22Rv1 (cell line): ENCODE data around the gene ADAMTS2.

Source experiments
- H3K27ac ChIP-seq: fragments of 450-650 bp; 2 replicates; pipeline ENCODE4 v1.5.1; 2017
- ZFX ChIP-seq: fragments of 450-650 bp; IDR thresholded peaks from 2 replicates; pipeline ENCODE4 v1.6.1; 2017; ENCODE audit warnings: antibody characterized with exemption, borderline replicate concordance
- TF ChIP-seq, protein P1 (sequence below): fragments of 450-650 bp; IDR thresholded peaks from 2 replicates; pipeline ENCODE4 v1.5.1; 2017; ENCODE audit warnings: mild to moderate bottlenecking

The ADAMTS2 gene

DNA sequence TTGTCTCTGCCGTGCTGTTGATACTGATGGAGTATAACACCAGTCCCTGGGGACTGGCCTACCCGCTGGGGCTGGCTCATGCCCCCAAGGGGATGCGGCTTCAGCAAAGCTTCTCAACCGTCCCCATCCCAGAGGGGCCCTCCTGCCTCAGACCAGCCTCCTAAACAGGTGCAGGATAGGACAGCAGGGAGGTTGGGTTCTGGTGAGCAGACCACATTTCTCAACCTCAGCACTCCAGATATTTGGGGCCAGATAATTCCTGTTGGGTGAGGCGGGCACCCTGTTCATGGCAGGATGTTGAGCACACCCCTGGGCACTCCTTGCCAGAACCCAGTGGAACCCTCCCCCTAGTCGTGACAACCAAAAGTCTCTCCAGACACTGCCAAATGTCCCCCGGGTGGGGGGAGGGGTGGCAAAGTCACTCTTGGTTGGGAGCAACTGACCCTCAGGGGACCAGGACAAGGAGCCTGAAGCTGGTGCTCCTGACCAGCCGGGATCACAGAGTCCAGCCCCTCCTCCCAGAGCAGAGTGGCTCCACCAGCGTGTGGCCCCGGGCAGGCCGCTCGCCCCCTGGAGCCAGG lies 177.3 kb downstream of the ADAMTS2 start:
- TF ChIP-seq ZFX: no peak
- TF ChIP-seq, protein P1, sequence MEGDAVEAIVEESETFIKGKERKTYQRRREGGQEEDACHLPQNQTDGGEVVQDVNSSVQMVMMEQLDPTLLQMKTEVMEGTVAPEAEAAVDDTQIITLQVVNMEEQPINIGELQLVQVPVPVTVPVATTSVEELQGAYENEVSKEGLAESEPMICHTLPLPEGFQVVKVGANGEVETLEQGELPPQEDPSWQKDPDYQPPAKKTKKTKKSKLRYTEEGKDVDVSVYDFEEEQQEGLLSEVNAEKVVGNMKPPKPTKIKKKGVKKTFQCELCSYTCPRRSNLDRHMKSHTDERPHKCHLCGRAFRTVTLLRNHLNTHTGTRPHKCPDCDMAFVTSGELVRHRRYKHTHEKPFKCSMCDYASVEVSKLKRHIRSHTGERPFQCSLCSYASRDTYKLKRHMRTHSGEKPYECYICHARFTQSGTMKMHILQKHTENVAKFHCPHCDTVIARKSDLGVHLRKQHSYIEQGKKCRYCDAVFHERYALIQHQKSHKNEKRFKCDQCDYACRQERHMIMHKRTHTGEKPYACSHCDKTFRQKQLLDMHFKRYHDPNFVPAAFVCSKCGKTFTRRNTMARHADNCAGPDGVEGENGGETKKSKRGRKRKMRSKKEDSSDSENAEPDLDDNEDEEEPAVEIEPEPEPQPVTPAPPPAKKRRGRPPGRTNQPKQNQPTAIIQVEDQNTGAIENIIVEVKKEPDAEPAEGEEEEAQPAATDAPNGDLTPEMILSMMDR: no peak

DNA sequence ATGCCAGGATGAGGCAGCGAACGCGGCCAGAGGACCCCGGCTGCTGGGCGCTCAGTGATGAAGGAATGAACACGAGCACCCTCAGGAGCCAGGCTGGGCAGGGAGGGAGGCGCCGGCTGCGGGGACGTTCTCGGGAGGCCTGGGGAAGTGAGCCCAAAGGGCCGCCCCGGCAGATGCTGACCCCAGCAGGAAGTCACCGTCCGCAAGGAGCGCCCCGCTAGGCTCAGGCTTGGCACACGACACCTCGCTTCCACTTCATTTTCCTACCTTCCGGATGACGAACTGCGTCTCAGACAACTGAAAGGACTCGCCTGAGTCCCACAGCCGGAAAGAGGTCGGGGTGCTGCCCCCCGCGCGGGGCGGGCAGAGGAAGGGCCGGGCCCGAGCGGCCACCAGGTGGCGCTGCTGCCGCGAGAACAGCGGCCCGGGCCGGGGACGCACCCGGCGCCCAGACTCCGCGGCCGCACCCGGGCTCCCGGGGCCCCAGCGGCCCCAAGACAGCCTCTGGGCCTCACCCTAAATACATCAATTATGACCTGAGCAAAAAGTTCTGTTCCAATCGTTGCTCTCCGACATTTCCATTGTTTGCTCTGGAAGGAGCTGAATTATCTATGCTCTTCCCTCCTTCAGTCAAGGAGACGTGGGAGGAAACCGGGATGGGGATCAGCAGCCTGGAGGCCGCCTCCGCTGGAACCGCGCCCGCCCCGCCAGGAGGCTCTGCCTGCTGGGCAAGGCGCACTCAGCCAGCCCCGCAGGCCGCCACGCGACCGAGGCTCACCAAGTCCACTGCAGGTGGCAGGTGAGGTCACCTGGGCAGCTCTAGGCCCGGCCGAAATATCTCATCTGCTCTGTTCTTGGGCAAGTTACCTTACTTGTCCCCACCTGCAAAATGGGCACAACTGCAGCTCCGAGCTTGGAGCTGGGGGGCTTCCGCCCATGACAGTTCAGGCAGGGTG lies 178.1 kb downstream of the ADAMTS2 start:
- H3K27ac ChIP-seq: no peak overlapping the region
- TF ChIP-seq, protein P1: peak; percentile 94
- no peak for TF ChIP-seq ZFX

More for the DNA sequence above, 177.3 kb downstream of the ADAMTS2 start:
- H3K27ac ChIP-seq: no peak overlapping the region

DNA sequence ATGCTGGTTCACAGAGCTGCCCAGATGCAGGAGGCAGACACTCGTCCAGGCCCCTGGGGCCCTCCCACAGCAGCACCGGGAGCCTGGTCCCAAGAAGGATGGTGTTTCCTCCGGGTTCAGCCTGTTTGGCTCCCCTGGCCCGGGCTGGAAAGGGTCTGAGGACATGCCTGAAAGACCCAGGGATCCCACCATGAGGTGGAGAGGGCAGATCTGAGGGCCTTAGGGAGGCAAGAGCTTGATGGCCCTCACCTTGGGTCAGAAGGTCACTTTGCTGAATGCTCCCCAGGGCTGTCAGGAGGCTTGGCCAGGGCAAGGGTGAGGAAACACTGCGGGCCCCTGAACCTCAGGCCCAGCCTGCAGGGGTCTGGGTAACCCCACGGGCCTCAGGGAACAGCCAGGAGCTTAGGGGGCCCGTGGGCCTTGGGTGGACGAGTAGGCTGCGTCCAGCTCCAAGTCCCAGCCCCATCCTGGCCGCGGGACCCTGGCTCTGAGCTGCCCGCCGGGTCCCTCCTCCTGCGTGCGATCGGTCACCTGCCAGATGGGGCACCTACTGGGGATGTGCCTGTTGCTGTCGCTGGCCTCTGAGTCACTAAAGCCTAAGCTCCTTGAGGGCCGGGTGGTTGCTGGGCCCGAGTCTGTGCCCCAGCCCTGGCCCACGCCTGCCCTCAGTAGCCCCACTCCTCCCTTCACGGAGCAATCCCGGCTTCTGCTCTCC lies 178.9 kb downstream of the ADAMTS2 start:
- TF ChIP-seq, protein P1: no peak
- H3K27ac ChIP-seq: no peak overlapping the region

DNA sequence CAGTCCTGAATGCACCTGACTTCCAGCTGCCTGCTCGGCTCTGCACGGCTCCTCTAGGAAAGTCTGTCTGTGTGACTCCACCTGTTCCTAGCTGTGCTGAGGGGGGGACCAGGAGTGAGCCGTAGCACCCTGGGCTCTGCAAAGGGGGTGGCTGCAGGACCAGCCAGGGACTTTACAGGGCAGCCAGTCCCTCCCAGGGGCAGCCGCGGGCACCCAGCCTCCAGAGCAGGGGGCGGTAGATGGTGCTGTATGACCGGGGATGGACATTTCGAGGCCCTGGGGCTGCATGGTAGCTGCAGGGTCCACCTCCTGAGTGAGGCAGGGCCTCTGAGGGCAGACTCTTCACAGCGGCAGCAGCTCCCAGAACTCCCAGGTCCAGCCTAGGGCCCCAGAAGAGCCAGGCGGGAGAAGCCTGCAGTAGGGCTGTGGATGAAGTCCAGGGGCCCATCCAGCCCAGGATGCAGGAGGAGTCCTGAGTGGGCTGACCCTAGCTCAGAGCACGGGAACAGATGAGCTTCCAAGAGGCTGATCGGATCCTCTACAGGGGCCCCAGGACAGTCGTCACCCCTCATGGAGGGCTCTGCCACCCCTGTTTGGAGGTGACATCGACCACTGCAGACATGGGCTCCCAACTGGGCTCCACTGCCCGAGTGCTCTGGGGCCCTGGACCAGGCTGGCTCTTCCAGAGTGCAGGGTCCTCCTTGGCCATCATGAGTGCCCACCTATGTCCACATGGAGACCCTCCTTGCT lies 179.7 kb downstream of the ADAMTS2 start:
- H3K27ac ChIP-seq: no peak overlapping the region
- TF ChIP-seq ZFX: no peak
- TF ChIP-seq, protein P1: no peak

DNA sequence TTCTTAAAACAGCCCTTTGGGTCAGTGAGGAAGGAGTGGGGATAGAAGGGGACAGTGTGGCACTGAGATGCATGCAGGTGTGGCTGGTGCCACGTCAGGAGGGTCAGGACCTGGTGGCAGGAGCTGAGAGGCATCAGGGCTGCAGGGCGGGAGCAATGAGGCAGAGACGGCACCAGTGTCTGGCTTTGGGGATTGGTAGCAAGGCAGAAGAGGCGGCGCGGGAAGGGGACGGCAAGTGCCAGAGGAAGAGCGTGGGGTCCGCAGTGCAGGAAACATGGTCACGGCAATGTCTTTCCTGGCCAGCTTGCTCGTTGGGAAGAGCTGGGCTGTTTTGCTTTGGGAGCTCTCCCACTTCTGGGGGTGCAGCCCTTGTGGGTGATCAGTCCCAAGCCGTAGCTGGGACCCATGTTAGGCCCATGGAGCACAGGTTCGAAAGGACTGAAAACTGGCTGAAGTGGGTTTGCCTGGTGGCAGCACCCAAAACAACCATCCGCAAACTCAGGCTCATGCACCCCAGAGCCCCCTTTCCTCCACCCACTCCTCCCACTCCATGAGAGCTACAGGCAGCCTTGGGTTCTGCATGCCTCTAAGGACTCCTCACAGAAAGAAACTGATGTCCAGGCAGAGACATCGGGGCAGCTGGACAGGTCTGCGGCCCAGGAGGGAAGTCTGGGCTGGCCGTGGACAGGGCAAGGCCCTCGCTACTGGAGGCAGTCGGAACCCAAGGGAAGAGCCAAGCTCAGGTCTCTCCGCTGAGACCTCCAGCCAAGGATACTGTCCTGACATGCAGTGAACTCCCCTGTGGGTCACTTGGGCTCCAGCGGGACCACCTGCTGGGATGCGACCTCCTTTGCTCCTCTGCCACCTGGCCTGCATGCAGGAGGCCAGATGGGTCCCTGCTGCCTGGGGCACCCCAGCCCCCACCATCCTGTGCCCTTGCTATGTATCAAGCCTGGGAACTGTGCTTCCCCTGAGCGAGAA lies 180.6 kb downstream of the ADAMTS2 start:
- TF ChIP-seq, protein P1: no peak
- TF ChIP-seq ZFX: no peak

More for the DNA sequence above, 180.6 kb downstream of the ADAMTS2 start:
- no peak overlapping the region for H3K27ac ChIP-seq
